Iris pigment epithelial cell (primary cell): ENCODE data around the gene MUC20.
"Not testable (repeated sequence)": the region's sequence is repeated elsewhere in the genome, so short reads cannot be mapped to it uniquely, and the experiment has no call there.

ENCODE experiments used
- DNase-seq: peaks from one replicate; pipeline ENCODE4 v3.0.0-alpha.2; 2011; ENCODE audit warnings: low read depth

The MUC20 gene

GRCh38 chr3:195693428-195694216, 27.2 kb upstream of the MUC20 start:
- no peak for DNase-seq

DNA sequence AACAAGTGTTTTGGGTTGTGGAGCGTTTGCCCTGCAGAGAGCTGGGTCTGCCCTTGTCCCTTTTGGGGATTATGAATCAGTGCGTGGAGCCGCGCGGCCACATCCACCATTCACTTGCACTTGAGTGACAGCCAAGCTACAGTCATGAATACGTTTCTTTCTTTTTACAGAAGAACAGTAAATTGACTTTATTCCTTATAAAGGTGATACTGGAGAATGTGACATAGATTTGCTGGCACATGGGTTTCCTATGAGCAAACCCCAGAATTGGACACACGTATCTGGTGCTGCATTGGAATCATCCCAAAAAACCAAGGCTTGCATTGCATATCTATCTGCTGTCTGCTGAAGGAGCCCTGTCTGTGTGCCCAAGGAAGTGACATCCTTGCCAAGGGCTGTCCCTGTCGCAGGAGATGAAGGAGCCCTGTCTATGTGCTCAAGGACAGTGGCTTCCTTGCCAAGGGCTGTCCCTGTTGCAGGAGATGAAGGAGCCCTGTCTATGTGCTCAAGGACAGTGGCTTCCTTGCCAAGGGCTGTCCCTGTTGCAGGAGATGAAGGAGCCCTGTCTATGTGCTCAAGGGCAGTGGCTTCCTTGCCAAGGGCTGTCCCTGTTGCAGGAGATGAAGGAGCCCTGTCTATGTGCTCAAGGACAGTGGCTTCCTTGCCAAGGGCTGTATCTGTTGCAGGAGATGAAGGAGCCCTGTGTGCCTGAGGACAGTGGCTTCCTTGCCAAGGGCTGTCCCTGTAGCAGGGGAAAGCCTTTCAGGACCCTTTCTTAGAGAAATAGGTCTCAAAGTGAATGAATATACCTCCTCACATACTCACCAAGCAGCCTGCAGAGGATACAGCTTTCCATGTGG, 26.3 kb upstream of the MUC20 start:
- DNase-seq, result not testable (repeated sequence)

DNA sequence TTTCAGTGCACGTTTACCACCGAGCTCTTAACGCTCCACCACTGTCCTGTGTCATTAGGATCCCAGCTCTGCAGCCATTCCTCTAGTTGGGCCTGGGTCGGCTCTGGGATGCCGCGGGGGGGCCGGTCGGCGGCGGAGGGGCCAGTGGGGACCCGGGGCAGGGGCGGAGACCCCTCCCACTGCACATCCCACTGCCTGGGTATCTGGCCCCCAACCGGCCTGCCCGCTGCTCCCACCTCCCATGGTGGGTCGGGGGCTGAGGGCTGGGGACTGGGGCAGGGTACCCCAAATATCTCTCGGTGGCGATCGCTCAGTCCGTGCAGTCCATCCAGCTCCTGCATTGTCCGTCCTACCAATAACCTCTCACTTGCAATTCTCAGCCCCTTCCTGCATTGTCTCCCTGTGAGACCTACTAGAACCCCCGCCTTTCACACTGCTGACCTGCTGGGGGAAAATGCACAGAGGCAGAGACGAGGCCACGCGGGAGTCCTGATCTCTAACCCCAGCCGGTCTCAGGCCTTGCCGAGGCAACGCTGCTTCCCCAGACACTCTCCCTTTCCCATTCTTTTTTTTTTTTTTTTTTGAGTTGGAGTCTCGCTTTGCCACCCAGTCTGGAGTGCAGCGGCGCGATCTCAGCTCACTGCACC, 24.0 kb upstream of the MUC20 start:
- DNase-seq, result no peak

DNA sequence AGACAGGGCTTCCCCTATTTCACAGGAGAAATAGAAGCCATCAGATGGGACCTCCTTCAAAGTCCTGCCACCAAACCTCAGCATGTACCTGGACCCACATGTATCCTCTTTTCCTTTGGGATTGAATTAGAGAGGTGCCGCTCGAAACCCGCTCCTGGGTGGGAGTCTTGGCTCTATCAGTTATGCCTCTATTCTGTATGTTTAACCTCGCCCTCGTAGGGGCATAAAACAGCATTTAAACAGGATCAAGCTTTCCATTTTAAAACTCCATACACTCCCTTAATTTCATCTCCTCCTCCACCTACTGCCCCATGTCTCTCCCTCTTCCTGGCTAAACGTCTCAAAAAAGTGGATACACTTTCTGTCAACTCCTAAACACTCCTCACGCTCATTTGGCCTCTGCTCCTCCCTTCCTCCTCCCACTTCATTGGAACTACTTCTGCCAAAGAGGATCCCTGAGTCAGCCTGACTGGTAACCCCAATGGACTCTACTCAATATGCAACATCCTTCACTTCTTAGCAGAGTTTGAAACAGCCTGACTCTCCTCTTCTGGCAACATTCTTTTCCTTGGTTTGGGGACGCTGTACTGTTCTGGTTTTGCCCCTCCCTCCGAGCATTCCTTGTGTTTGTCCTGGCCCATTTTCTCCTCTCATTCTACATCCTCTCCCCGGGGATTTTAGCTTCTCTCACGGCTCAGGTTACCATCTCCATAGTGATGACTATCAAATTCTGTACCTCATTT, 23.0 kb upstream of the MUC20 start:
- DNase-seq, result peak; percentile 94

- DNase-seq, result no peak
Measured at GRCh38 chr3:195698325-195698646, 22.5 kb upstream of the MUC20 start.

DNA sequence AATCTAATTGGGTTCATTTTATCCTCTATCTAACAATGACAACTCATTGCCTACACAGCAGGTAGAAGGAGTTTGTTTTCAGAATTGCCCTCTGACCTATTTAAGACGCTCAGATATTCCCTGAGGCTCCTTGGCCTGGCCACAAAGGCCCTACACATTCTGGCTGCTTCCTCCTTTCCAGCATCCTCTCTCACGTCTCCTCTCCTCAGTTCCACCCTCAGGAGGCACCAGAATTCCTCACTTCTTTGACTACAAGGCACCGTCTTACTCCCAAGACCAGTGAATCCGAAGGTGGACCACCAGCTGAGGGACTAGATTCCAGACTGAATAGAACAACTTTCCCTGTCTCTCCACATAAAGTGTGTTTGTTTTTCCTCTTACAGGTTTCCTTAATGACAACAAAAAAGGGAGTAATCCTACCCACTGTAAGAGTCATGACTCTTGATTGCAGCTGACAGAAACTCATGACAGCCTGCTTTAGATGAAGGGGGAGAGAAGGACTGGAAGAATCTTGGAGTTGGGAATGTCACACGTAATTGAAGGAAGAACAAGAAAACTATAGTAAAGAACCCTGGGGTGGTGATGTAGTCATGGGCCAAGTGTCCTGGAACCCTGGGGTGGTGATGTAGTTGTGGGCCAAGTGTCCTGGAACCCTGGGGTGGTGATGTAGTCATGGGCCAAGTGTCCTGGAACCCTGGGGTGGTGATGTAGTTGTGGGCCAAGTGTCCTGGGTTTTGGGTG, 22.0 kb upstream of the MUC20 start:
- no peak for DNase-seq

- no peak for DNase-seq
Measured at GRCh38 chr3:195699388-195699771, 21.4 kb upstream of the MUC20 start.

- DNase-seq, result no peak
Measured at GRCh38 chr3:195699860-195700259, 20.9 kb upstream of the MUC20 start.

DNA sequence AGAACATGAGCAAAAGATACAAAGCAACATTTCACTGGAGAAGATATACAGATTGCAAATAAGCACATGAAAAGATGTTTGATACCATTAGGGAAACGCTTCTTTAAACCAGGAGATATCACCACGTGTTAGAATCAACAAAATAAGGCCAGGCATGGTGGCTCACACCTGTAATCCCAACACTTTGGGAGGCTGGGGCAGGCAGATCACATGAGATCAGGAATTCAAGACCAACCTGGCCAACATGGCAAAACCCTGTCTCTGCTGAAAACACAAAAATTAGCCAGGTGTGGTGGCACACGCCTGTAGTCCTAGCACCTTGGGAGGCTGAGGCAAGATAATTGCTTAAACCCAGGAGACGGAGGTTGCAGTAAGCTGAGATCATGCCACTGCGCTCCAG, 20.5 kb upstream of the MUC20 start:
- DNase-seq, result no peak

DNA sequence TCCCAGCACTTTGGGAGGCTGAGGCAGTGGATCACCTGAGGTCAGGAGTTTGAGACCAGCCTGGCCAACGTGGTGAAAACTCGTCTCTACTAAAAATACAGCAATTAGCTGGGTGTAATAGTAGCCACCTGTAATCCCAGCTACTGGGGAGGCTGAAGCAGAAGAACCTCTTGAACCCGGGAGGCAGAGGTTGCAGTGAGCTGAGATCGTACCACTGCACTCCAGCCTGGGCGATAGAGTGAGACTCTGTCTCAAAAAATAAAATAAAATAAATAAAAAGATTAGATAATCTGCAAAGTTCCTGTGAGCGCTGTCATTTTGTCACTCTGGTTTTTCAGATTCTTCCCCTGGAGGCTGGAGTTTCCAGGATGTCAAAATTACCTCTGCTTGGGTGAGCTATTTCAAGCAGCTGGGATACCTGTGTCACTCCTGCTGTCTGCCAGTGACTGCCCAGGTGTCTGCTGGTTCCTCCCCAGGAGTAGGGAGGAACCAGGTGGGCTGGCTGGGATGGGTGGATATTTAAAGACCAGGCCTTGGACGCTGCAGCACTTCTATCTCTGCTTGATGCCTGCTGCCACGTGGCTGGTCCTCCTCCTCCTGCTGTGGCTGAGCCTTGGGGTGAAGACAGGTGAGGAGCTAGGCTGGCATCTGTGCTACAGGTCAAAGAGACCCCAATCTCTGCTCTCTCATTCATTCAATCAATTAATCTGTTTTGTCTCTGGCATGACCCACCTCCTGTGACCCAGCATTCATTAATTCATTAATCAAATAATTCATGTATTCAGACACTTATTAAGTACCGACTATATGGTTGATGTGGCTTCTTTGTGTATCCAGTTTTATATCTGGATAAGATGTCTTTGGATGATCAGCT, 19.5 kb upstream of the MUC20 start:
- DNase-seq, result no peak

- DNase-seq, result no peak
Measured at GRCh38 chr3:195703776-195704175, 17.0 kb upstream of the MUC20 start.

DNA sequence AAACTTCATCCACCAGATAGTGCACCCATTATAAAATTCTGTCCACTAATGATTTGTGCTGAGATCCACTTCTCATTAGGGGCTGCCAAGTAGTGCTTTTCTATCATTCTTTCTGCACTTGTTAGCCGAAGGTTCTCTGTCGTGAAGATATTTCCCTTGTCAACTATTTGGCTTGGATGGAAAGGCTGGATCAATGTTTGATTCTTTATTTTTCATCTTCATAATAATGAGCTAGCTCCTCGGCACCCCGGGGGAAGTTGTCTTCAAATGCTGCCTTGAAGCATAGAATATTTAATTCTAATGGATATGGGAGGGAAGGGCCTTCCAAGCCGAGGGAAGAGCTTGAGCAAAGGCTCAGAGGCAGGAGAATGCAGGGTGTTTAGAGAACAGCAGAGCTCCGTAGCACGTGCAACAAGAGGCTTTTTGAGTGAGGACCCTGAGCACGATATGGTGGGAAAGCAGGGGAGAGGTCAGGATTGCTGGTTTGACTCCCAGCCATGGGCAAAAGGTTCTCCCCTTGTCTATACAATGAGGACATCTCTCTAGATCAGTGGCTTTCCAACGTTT, 16.3 kb upstream of the MUC20 start:
- no peak for DNase-seq

- DNase-seq, result no peak
Measured at GRCh38 chr3:195705081-195705991, 15.4 kb upstream of the MUC20 start.

DNA sequence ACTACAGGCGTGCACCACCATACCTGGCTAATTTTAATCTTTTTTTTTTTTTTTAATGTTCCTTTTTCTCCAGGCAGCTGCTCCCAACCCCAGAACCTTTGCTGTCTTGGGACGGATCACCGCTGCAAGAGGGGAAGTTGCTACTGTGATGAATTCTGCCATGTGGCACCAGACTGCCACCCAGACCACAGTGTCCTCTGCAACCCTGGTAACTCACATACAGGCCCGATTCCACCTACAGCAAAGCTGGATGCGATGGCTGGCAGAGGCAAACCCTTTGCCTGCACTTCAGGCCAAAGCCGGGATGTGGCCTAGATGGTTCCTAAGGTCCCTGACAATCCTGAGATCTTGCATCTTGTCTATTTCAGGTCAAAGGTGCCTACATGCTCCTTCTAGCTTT, 12.7 kb upstream of the MUC20 start:
- no peak for DNase-seq

DNA sequence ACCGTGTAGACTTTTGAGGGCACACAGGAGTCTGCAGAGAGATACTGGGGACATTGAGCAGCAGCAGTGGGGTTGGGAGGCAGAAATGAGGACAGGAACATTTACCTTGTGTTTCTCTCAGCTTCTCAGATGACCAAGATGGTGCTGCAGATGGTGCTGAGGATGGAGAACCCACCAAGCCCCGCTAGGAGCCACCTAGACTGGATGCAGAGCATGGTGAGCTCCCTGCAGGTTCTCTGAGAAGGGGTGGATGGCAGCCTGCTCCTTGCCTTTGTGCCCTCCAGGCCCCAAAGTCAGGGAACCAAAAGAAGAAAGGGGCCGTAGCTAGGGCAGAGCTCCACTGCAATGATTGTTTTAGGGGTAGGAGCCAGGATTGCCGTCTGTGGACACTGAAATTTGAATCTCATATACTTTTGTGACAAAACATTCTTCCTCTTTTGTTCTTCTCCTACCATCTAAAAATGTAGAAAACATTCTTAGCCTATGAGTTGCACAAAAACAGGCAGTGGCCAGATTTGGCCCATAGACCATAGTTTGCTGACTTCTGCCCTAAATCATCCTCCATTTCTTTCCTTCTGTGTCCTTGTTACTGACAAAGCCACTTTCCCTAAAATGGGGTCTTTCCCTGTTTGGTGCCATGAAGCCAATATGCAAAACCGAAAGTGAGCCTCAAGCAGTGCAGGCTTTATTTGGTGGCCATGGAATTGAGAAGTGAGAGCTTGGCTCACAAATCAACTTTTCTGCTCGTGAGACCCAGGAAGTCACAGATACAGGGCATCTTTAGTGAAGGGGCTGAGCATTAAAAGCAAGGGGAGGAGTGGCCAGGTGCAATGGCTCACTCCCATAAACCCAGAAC, 11.9 kb upstream of the MUC20 start:
- DNase-seq, result no peak

DNA sequence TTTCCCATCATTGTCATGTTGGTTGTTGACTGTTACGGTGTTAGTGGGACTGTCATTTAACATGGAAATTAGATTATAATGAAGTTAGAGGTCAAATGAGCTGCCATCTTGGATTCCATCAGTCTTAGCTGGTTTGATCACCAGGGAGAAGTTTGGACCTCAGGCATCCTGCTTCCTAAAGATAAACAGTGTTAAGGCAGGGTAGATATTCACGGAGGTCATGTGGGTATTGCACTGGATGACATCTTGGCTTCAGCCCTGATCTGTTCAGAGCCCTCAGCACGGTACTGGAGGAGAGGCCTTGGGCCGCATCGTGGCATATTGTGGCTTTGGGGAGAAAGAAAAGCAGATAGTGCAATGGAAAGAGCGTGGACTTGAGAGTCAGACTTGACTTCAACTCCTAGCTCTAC, 11.1 kb upstream of the MUC20 start:
- no peak for DNase-seq

DNA sequence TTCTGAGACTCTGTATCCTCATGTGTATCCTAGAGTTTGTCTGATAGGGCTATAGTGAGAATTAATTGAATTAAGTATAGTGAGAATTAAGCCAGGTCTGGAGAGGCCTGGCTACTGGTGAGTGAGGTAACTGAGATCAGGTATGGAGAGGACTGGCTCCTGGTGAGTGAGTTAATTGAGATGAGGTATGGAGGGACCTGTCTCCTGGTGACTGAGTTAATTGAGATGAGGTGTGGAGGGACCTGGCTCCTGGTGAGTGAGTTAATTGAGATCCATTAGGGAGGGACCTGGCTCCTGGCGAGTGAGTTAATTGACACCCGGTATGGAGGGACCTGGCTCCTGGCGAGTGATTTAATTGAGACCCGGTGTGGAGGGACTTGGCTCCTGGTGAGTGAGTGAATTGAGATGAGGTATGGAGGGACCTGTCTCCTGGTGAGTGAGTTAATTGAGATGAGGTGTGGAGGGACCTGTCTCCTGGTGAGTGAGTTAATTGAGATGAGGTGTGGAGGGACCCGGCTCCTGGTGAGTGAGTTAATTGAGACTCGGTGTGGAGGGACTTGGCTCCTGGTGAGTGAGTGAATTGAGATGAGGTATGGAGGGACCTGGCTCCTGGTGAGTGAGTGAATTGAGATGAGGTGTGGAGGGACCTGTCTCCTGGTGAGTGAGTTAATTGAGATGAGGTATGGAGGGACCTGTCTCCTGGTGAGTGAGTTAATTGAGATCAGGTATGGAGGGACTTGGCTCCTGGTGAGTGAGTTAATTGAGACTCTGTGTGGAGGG, 10.5 kb upstream of the MUC20 start:
- DNase-seq, result not testable (repeated sequence)
